ENCODE results near the gene SUPT16H.
"Not testable (repeated sequence)": the region's sequence is repeated elsewhere in the genome, so short reads cannot be mapped to it uniquely, and the experiment has no call there.

Gene SUPT16H

GRCh38 chr14:21373980-21374379 is 9.8 kb downstream of the SUPT16H start:
- no peak for TF ChIP-seq CTCF (IDR thresholded peaks at IDR 0.05; ENCODE audit: low read depth, low read length, missing control alignments)
- in situ Hi-C loops (cut with HindIII; ENCODE audit: low sequenced_read_pairs), result no loop called here
- no peak for DNase-seq (ENCODE audit: low read depth)
- no peak overlapping the region for H3K4me3 ChIP-seq (ENCODE audit: low read depth, low read length)

GRCh38 chr14:21372814-21373213 is 11.0 kb downstream of the SUPT16H start:
- DNase-seq (ENCODE audit: low read depth); in situ Hi-C loops (cut with HindIII; ENCODE audit: low sequenced_read_pairs); H3K4me3 ChIP-seq (ENCODE audit: low read depth, low read length): not testable (repeated sequence)

GRCh38 chr14:21369949-21370679 is 13.7 kb downstream of the SUPT16H start:
- DNase-seq (ENCODE audit: low read depth), result no peak
- no peak for TF ChIP-seq CTCF (IDR thresholded peaks at IDR 0.05; ENCODE audit: low read depth, low read length, missing control alignments)
- in situ Hi-C loops (cut with HindIII; ENCODE audit: low sequenced_read_pairs), result no loop called here
- no peak overlapping the region for H3K4me3 ChIP-seq (ENCODE audit: low read depth, low read length)

GRCh38 chr14:21367582-21368144 is 16.2 kb downstream of the SUPT16H start:
- in situ Hi-C loops (cut with HindIII; ENCODE audit: low sequenced_read_pairs), result no loop called here
- no peak for TF ChIP-seq CTCF (IDR thresholded peaks at IDR 0.05; ENCODE audit: low read depth, low read length, missing control alignments)
- no peak for DNase-seq (ENCODE audit: low read depth)
- no peak overlapping the region for H3K4me3 ChIP-seq (ENCODE audit: low read depth, low read length)

GRCh38 chr14:21356511-21356910 is 27.3 kb downstream of the SUPT16H start:
- in situ Hi-C loops (cut with HindIII; ENCODE audit: low sequenced_read_pairs), result no loop called here
- H3K4me3 ChIP-seq (ENCODE audit: low read depth, low read length), result no peak overlapping the region
- TF ChIP-seq CTCF (IDR thresholded peaks at IDR 0.05; ENCODE audit: low read depth, low read length, missing control alignments), result no peak
- no peak for DNase-seq (ENCODE audit: low read depth)

- in situ Hi-C loops (cut with HindIII; ENCODE audit: low sequenced_read_pairs), result loop anchor here (5.0 kb wide), 1 partner anchor 50 kb away; no protein-coding TSS in a partner anchor
- DNase-seq (ENCODE audit: low read depth), result no peak
- no peak for TF ChIP-seq CTCF (IDR thresholded peaks at IDR 0.05; ENCODE audit: low read depth, low read length, missing control alignments)
- no peak overlapping the region for H3K4me3 ChIP-seq (ENCODE audit: low read depth, low read length)
These were observed 31.2 kb downstream of the SUPT16H start for GRCh38 chr14:21352587-21352986.

- no peak for TF ChIP-seq CTCF (IDR thresholded peaks at IDR 0.05; ENCODE audit: low read depth, low read length, missing control alignments)
- in situ Hi-C loops (cut with HindIII; ENCODE audit: low sequenced_read_pairs), result loop anchor here (5.0 kb wide), 1 partner anchor 52 kb away; no protein-coding TSS in a partner anchor
- no peak for DNase-seq (ENCODE audit: low read depth)
- no peak overlapping the region for H3K4me3 ChIP-seq (ENCODE audit: low read depth, low read length)
These were observed 33.3 kb downstream of the SUPT16H start for GRCh38 chr14:21350539-21350938.

All from astrocyte of the cerebellum (primary cell).